ENCODE results near the gene EEF2.

DNA sequence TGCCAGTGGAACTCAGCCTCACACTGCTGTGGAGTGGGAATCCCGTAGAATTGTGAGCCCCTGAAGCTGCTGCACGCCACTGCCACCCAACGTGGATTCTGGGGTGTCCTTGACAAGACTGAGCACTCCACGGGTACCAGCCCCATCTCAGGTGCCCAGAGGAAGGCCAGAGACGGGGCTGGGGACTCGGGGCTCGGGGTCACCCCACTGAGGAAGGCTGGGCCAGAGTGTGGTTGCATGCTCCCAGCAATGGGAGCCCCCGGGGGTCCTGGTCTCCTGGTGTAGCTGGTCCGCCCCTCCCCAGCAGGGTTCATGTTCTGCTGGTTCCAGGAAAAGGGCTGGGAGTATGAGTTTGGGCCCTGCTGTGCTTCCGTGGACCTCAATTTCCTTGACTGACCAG lies 29.6 kb downstream of the EEF2 start:
- TF ChIP-seq CTCF (IDR thresholded peaks at IDR 0.05) (no peak), POLR2A (IDR thresholded peaks at IDR 0.05) (no peak)

Data from adrenal gland (tissue), 5 donors.